Measurements from ENCODE around the gene PBX3. TPM values are rescaled to one million over a fixed set of nuclear protein-coding genes. Genes with fewer than 3 reads are reported as not detected.

PBX3 gene
- total and polyA plus RNA-seq, 2 of the 13 experiments (the other 11 are each of a cell fraction or from before 2014, with no cell fraction given) = 6.0 to 11.2 TPM

- TF ChIP-seq STAT6 (CRISPR knock-in tag; IDR thresholded peaks at IDR 0.05; ENCODE audit: borderline replicate concordance) = no peak
- TF ChIP-seq FOXK2 (IDR thresholded peaks at IDR 0.05) = no peak
- TF ChIP-seq, protein P1, sequence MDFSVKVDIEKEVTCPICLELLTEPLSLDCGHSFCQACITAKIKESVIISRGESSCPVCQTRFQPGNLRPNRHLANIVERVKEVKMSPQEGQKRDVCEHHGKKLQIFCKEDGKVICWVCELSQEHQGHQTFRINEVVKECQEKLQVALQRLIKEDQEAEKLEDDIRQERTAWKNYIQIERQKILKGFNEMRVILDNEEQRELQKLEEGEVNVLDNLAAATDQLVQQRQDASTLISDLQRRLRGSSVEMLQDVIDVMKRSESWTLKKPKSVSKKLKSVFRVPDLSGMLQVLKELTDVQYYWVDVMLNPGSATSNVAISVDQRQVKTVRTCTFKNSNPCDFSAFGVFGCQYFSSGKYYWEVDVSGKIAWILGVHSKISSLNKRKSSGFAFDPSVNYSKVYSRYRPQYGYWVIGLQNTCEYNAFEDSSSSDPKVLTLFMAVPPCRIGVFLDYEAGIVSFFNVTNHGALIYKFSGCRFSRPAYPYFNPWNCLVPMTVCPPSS (IDR thresholded peaks at IDR 0.05) = no peak
- TF ChIP-seq ZBTB7B (CRISPR knock-in tag; IDR thresholded peaks at IDR 0.05) = 0 out of 2 replicates have a peak, but pooled peaks have one; percentile 19
- no peak for TF ChIP-seq MTF1 (CRISPR knock-in tag; IDR thresholded peaks at IDR 0.05)
- no peak for TF ChIP-seq KLF15 (CRISPR knock-in tag; IDR thresholded peaks at IDR 0.05; ENCODE audit: borderline replicate concordance)
- TF ChIP-seq ERF (CRISPR knock-in tag; IDR thresholded peaks at IDR 0.05) = peak; percentile 42; the same call in 1 of the 2 replicates
- TF ChIP-seq POLR2G (IDR thresholded peaks at IDR 0.05; ENCODE audit: low read depth, low read length) = no peak
- no peak for TF ChIP-seq SCMH1 (CRISPR knock-in tag; IDR thresholded peaks at IDR 0.05; ENCODE audit: borderline replicate concordance)
- TF ChIP-seq ZNF639 (CRISPR knock-in tag; conservative IDR thresholded peaks at IDR 0.05) = no peak
- no peak for TF ChIP-seq ZNF558 (CRISPR knock-in tag; IDR thresholded peaks at IDR 0.05; ENCODE audit: borderline replicate concordance)
- TF ChIP-seq ZNF775 (CRISPR knock-in tag; IDR thresholded peaks at IDR 0.05; ENCODE audit: borderline replicate concordance) = no peak
- TF ChIP-seq, protein P2, sequence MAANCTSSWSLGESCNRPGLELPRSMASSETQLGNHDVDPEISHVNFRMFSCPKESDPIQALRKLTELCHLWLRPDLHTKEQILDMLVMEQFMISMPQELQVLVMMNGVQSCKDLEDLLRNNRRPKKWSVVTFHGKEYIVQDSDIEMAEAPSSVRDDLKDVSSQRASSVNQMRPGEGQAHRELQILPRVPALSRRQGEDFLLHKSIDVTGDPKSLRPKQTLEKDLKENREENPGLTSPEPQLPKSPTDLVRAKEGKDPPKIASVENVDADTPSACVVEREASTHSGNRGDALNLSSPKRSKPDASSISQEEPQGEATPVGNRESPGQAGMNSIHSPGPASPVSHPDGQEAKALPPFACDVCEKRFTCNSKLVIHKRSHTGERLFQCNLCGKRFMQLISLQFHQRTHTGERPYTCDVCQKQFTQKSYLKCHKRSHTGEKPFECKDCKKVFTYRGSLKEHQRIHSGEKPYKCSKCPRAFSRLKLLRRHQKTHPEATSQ (CRISPR knock-in tag; IDR thresholded peaks at IDR 0.05; ENCODE audit: borderline replicate concordance) = peak; percentile 57; the same call in 1 of the 2 replicates
- TF ChIP-seq SNAI1 (CRISPR knock-in tag; IDR thresholded peaks at IDR 0.05; ENCODE audit: borderline replicate concordance) = no peak
- no peak for TF ChIP-seq U2AF2 (IDR thresholded peaks at IDR 0.05; ENCODE audit: low read depth, low read length)
- TF ChIP-seq, protein P3, sequence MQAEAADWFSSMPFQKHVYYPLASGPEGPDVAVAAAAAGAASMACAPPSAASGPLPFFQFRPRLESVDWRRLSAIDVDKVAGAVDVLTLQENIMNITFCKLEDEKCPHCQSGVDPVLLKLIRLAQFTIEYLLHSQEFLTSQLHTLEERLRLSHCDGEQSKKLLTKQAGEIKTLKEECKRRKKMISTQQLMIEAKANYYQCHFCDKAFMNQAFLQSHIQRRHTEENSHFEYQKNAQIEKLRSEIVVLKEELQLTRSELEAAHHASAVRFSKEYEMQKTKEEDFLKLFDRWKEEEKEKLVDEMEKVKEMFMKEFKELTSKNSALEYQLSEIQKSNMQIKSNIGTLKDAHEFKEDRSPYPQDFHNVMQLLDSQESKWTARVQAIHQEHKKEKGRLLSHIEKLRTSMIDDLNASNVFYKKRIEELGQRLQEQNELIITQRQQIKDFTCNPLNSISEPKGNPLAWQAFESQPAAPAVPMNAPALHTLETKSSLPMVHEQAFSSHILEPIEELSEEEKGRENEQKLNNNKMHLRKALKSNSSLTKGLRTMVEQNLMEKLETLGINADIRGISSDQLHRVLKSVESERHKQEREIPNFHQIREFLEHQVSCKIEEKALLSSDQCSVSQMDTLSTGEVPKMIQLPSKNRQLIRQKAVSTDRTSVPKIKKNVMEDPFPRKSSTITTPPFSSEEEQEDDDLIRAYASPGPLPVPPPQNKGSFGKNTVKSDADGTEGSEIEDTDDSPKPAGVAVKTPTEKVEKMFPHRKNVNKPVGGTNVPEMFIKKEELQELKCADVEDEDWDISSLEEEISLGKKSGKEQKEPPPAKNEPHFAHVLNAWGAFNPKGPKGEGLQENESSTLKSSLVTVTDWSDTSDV (CRISPR knock-in tag; IDR thresholded peaks at IDR 0.05) = no peak
- peak; percentile 58; the same call in 1 of the 2 replicates for TF ChIP-seq SOX13 (IDR thresholded peaks at IDR 0.05)
- peak in 1 of 2 experiments; percentile 97; a peak in 2 of 4 replicates for TF ChIP-seq SOX13 (CRISPR knock-in tag; conservative IDR thresholded peaks at IDR 0.05 in 1 of 2, IDR thresholded peaks at IDR 0.05 in 1 of 2)
Observed at GRCh38 chr9:125758986-125759763, 12.0 kb downstream of the PBX3 start (continued).

Measured in HepG2 (cell line).